A673 (cell line): ENCODE measurements around the gene XDH. TPM values are rescaled to one million over a fixed set of nuclear protein-coding genes. Genes with fewer than 3 reads are reported as not detected.

ENCODE experiments used
- BruUV-seq: library from RNA; stranded (reverse); fragments of 400-500 nt; replicated peaks from 2 replicates; lab custom pipeline; 2021; lab: Mats Ljungman, UMichigan
- CTCF ChIA-PET: fragments of 300-600 bp; sonication (Branson Sonifier 250); formaldehyde crosslinking; loops from one replicate; lab custom pipeline; 2022; ENCODE audit warnings: antibody characterized with exemption; lab: Charles Lee
- POLR2A ChIA-PET: fragments of 300-600 bp; sonication (Branson Sonifier 250); formaldehyde crosslinking; loops from one replicate; lab custom pipeline; 2022; ENCODE audit warnings: antibody characterized with exemption; ENCODE audit not compliant: low non-redundant PET; lab: Charles Lee
- DNase-seq: peaks from one replicate; pipeline ENCODE4 v3.0.0-alpha.2; 2015; ENCODE audit warnings: low spot score
- H3K27ac ChIP-seq: fragments of 200-600 bp; sonication (generic); 2 replicates; pipeline ENCODE4 v1.5.1; 2016; ENCODE audit warnings: mixed run types, low read depth, mild to moderate bottlenecking, mixed read lengths, antibody characterized with exemption, low read length; ENCODE audit not compliant: poor library complexity, severe bottlenecking
- H3K27me3 ChIP-seq: fragments of 200-600 bp; sonication (generic); replicated peaks from 2 replicates; pipeline ENCODE4 v1.6.1; 2017; ENCODE audit warnings: mixed run types, low read depth, mild to moderate bottlenecking, mixed read lengths, antibody characterized with exemption, low read length; ENCODE audit not compliant: insufficient read depth, poor library complexity
- H3K36me3 ChIP-seq: fragments of 200-600 bp; sonication (generic); 2 replicates; pipeline ENCODE4 v1.6.1; 2016; ENCODE audit warnings: mixed run types, mild to moderate bottlenecking, mixed read lengths, antibody characterized with exemption, low read length; ENCODE audit not compliant: insufficient read depth, poor library complexity, severe bottlenecking
- H3K4me1 ChIP-seq: fragments of 200-600 bp; sonication (generic); 2 replicates; pipeline ENCODE4 v1.6.1; 2017; ENCODE audit warnings: mixed run types, mild to moderate bottlenecking, mixed read lengths, antibody characterized with exemption, low read length; ENCODE audit not compliant: insufficient read depth, poor library complexity, severe bottlenecking
- H3K4me3 ChIP-seq: fragments of 200-600 bp; sonication (generic); 2 replicates; pipeline ENCODE4 v1.5.1; 2016; ENCODE audit warnings: low read depth, mixed run types, mild to moderate bottlenecking, mixed read lengths, low read length; ENCODE audit not compliant: poor library complexity, severe bottlenecking
- H3K9me3 ChIP-seq: fragments of 200-600 bp; sonication (generic); 2 replicates; pipeline ENCODE4 v1.6.1; 2016; ENCODE audit warnings: mixed run types, low read depth, mild to moderate bottlenecking, mixed read lengths, antibody characterized with exemption, low read length; ENCODE audit not compliant: poor library complexity, severe bottlenecking
- CTCF ChIP-seq: fragments of 300-800, 200-600 bp; sonication (generic); conservative IDR thresholded peaks from 2 replicates; pipeline ENCODE4 v1.5.1; 2017; ENCODE audit warnings: low read depth, mild to moderate bottlenecking, antibody characterized with exemption, low read length, moderate library complexity, mixed read lengths
- EZH2 ChIP-seq: fragments of 200-600 bp; sonication (generic); IDR thresholded peaks from 2 replicates; pipeline ENCODE4 v1.6.1; 2017; ENCODE audit warnings: borderline replicate concordance, low read depth, mild to moderate bottlenecking, mixed read lengths, antibody characterized with exemption, low read length; ENCODE audit not compliant: poor library complexity, severe bottlenecking
- intact Hi-C: fragments of 100-400 bp; cut with micrococcal nuclease; formaldehyde crosslinking; loops from one replicate; pipeline ENCODE4 v1.10.0; 2022; ENCODE audit not compliant: unreplicated experiment
- total RNA-seq: library from RNA; stranded (reverse); gene quantifications from 2 replicates; pipeline ENCODE4 v1.2.3, GENCODE V29; 2021

The XDH gene
- total RNA-seq, 1 experiment from 2014 or later, result 0.19 TPM

GRCh38 chr2:31380243-31380642, 34.3 kb downstream of the XDH start:
- no peaks in the 10 kb centered on the region for H3K27me3 ChIP-seq
- H3K9me3 ChIP-seq, result no peaks in the 10 kb centered on the region
- ChIA-PET POLR2A (no interaction called here), CTCF (no interaction called here)
- no peak overlapping the region for H3K4me3 ChIP-seq
- no peak for DNase-seq
- no peaks in the 10 kb centered on the region for H3K4me1 ChIP-seq
- H3K27ac ChIP-seq, result no peak overlapping the region
- intact Hi-C loops, result loop anchor here (10.0 kb wide), 1 partner anchor 145 kb away; no protein-coding TSS in a partner anchor
- BruUV-seq, result no TSS peak
- no peak for TF ChIP-seq CTCF
- TF ChIP-seq EZH2, result no peak
- no peaks in the 10 kb centered on the region for H3K36me3 ChIP-seq

- no peak overlapping the region for H3K27ac ChIP-seq
- H3K36me3 ChIP-seq, result no peaks in the 10 kb centered on the region
- no peaks in the 10 kb centered on the region for H3K9me3 ChIP-seq
- no TSS peak for BruUV-seq
- H3K4me3 ChIP-seq, result no peak overlapping the region
- TF ChIP-seq EZH2 (no peak), CTCF (no peak)
- ChIA-PET CTCF (no interaction called here), POLR2A (no interaction called here)
- H3K4me1 ChIP-seq, result no peaks in the 10 kb centered on the region
- intact Hi-C loops, result loop anchor here (10.0 kb wide), 1 partner anchor 145 kb away; no protein-coding TSS in a partner anchor
- DNase-seq, result no peak
- H3K27me3 ChIP-seq, result no peaks in the 10 kb centered on the region
Measured at GRCh38 chr2:31379747-31380146, 34.8 kb downstream of the XDH start.

GRCh38 chr2:31378791-31379501, 35.6 kb downstream of the XDH start:
- CTCF ChIA-PET, result no interaction called here

More at GRCh38 chr2:31378791-31379501, 35.6 kb downstream of the XDH start:
- DNase-seq, result no peak
- H3K4me1 ChIP-seq, result no peaks in the 10 kb centered on the region
- H3K27ac ChIP-seq, result no peak overlapping the region
- no peak overlapping the region for H3K4me3 ChIP-seq
- BruUV-seq, result no TSS peak
- H3K36me3 ChIP-seq, result no peaks in the 10 kb centered on the region
- H3K9me3 ChIP-seq, result no peaks in the 10 kb centered on the region
- POLR2A ChIA-PET, result no interaction called here
- no peaks in the 10 kb centered on the region for H3K27me3 ChIP-seq
- intact Hi-C loops, result no loop called here
- TF ChIP-seq EZH2, result no peak
- no peak for TF ChIP-seq CTCF
